SK-N-SH treated with all-trans-retinoic acid at 6 μM for 48 hours (cell line): Measurements from ENCODE around the gene TST.
"Not testable (repeated sequence)": the region's sequence is repeated elsewhere in the genome, so short reads cannot be mapped to it uniquely, and the experiment has no call there.

Experiments
- ARNTL ChIP-seq: fragments of 450-650 bp; formaldehyde crosslinking; IDR thresholded peaks from 2 replicates; pipeline ENCODE4 v1.5.0; 2020; ENCODE audit warnings: low read depth, mild to moderate bottlenecking, moderate library complexity, borderline replicate concordance
- BACH2 ChIP-seq: fragments of 250-450 bp; sonication (Bioruptor Pico); IDR thresholded peaks from 2 replicates; pipeline ENCODE4 v1.9.0; 2021; ENCODE audit warnings: mild to moderate bottlenecking, borderline replicate concordance
- CSDC2 ChIP-seq: fragments of 250-450 bp; sonication (Bioruptor Pico); IDR thresholded peaks from 2 replicates; pipeline ENCODE4 v1.5.0; 2020; ENCODE audit warnings: mild to moderate bottlenecking, moderate library complexity
- GLIS3 ChIP-seq: fragments of 250-450 bp; sonication (Bioruptor Pico); IDR thresholded peaks from 2 replicates; pipeline ENCODE4 v1.5.0; 2020; ENCODE audit warnings: mild to moderate bottlenecking, moderate library complexity
- PATZ1 ChIP-seq: fragments of 250-450 bp; sonication (Bioruptor Pico); IDR thresholded peaks from 2 replicates; pipeline ENCODE4 v1.8.0; 2020; ENCODE audit warnings: mild to moderate bottlenecking, moderate library complexity, borderline replicate concordance
- PPARA ChIP-seq: fragments of 250-450 bp; sonication (Bioruptor Pico); IDR thresholded peaks from 2 replicates; pipeline ENCODE4 v1.5.0; 2020; ENCODE audit warnings: mild to moderate bottlenecking, borderline replicate concordance
- RARB ChIP-seq: fragments of 250-450 bp; sonication (Bioruptor Pico); IDR thresholded peaks from 2 replicates; pipeline ENCODE4 v1.8.0; 2021; ENCODE audit warnings: mild to moderate bottlenecking, moderate library complexity
- SNAI2 ChIP-seq: fragments of 250-450 bp; sonication (Bioruptor Pico); IDR thresholded peaks from 2 replicates; pipeline ENCODE4 v1.5.0; 2020; ENCODE audit warnings: mild to moderate bottlenecking, moderate library complexity
- TCF4 ChIP-seq: fragments of 250-450 bp; sonication (Bioruptor Pico); IDR thresholded peaks from 2 replicates; pipeline ENCODE4 v1.8.0; 2021; ENCODE audit warnings: mild to moderate bottlenecking, moderate library complexity, borderline replicate concordance
- ZFP3 ChIP-seq: fragments of 250-450 bp; sonication (Bioruptor Pico); IDR thresholded peaks from 2 replicates; pipeline ENCODE4 v1.5.0; 2020; ENCODE audit warnings: mild to moderate bottlenecking, moderate library complexity
- ZNF565 ChIP-seq: fragments of 450-650 bp; formaldehyde crosslinking; conservative IDR thresholded peaks from 2 replicates; pipeline ENCODE4 v1.5.0; 2020; ENCODE audit warnings: low read depth, mild to moderate bottlenecking, moderate library complexity
- ZNF70 ChIP-seq: fragments of 450-650 bp; formaldehyde crosslinking; IDR thresholded peaks from 2 replicates; pipeline ENCODE4 v1.5.0; 2020; ENCODE audit warnings: mild to moderate bottlenecking, moderate library complexity
- ZNF8 ChIP-seq: fragments of 450-650 bp; formaldehyde crosslinking; IDR thresholded peaks from 2 replicates; pipeline ENCODE4 v1.5.0; 2020; ENCODE audit warnings: mild to moderate bottlenecking, moderate library complexity

- not testable (repeated sequence) for TF ChIP-seq ZNF565 (CRISPR knock-in tag); ARNTL (CRISPR knock-in tag); ZNF8; TCF4 (CRISPR knock-in tag); PPARA; RARB (CRISPR knock-in tag); GLIS3; CSDC2 (CRISPR knock-in tag); ZFP3 (CRISPR knock-in tag); PATZ1 (CRISPR knock-in tag); SNAI2; ZNF70 (CRISPR knock-in tag); BACH2 (CRISPR knock-in tag)
Measured at GRCh38 chr22:36989012-36989411, 30.2 kb downstream of the TST start.
